Ovary (tissue), 1 donor: ENCODE measurements around the gene SNAPC2.

Experiments used
- EP300 ChIP-seq: sonication (generic); formaldehyde crosslinking; IDR thresholded peaks from one replicate; pipeline ENCODE4 v1.6.1; 2017; ENCODE audit warnings: antibody characterized with exemption
- POLR2A ChIP-seq: fragments of 450-650 bp; IDR thresholded peaks from one replicate; pipeline ENCODE4 v1.6.1; 2017; ENCODE audit warnings: antibody characterized with exemption, mild to moderate bottlenecking, moderate library complexity

DNA sequence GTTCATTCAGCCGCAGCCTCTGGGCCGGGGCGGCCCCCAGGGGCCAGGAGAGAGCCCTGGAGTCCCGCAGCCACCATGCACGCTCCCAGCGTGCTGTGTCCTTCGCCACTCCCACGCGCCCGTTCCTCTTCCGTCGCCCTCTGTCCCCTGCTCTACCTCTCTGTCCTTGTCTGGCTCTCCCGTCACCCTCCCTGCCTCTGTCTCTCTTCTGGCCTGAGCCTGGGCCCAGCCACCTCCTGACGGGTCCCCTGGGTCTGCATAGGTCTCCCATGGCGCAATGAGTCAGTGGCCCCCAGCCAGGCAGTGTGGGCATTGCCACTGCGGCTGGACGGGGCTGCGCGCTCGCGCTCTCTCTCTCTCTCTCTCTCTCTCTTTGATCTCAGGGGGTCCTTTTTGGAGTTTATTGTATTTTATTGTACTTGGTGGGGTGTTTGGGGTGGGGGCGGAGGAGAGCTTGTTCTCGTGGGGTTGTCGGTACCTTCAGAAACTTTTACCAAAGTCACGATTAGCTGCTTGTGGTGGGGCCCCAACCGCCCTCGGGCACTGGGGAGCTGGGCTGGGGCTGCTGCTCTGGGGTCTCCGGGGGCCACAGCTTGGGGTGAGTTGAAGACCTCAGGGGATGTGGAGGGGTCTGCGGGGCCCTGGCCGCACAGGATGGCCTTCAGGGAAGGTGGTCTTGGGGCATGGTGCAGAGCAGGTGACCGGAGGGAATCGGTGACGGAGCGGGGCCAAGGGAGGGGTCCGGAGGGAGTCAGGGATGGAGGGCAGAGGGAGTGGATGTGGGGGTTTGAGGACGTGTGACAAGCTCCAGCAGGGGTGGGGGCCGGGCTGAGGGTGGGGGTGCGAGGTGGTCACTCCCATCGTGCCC is 7.2 kb upstream of the SNAPC2 start:
- TF ChIP-seq EP300 = no peak
- TF ChIP-seq POLR2A = no peak
